ENCODE results near the gene PXT1.

Gene PXT1

GRCh38 chr6:36428911-36429310 lies 13.7 kb downstream of the PXT1 start:
- no peaks in the 10 kb centered on the region for H4K20me1 ChIP-seq (ENCODE audit: insufficient read depth, low read length)
- no peak overlapping the region for H3K4me3 ChIP-seq (ENCODE audit: low read length)
- TF ChIP-seq CTCF (IDR thresholded peaks at IDR 0.05; ENCODE audit: low read depth, low read length), result no peak
- no peak for TF ChIP-seq EZH2phosphoT487 (IDR thresholded peaks at IDR 0.05; ENCODE audit: low read depth)
- peaks cover 23% of the 10 kb centered on the region for H3K4me1 ChIP-seq (ENCODE audit: low read length)
- H3K27me3 ChIP-seq (ENCODE audit: low read depth, low read length), result no peaks in the 10 kb centered on the region
- no peaks in the 10 kb centered on the region for H3K9me3 ChIP-seq (ENCODE audit: insufficient read depth, low read length)
- no peak overlapping the region for H3K27ac ChIP-seq (ENCODE audit: low read length)
- H3K9ac ChIP-seq (ENCODE audit: low read length), result no peak overlapping the region
- no peak overlapping the region for H3K4me2 ChIP-seq (ENCODE audit: low read length)
- no peaks in the 10 kb centered on the region for H3K79me2 ChIP-seq (ENCODE audit: low read length)
- no peak overlapping the region for H2AFZ ChIP-seq (ENCODE audit: low read depth, low read length)
- H3K36me3 ChIP-seq (replicated peaks; ENCODE audit: low read depth, low read length), result no peaks in the 10 kb centered on the region

- Histone ChIP-seq H3K4me3 (ENCODE audit: low read length) (no peak overlapping the region), H3K79me2 (ENCODE audit: low read length) (no peaks in the 10 kb centered on the region), H2AFZ (ENCODE audit: low read depth, low read length) (no peak overlapping the region), H3K4me1 (ENCODE audit: low read length) (peaks cover 18% of the 10 kb centered on the region), H3K4me2 (ENCODE audit: low read length) (no peak overlapping the region), H4K20me1 (ENCODE audit: insufficient read depth, low read length) (no peaks in the 10 kb centered on the region), H3K9me3 (ENCODE audit: insufficient read depth, low read length) (no peaks in the 10 kb centered on the region), H3K27me3 (ENCODE audit: low read depth, low read length) (no peaks in the 10 kb centered on the region), H3K9ac (ENCODE audit: low read length) (no peak overlapping the region), H3K36me3 (replicated peaks; ENCODE audit: low read depth, low read length) (no peaks in the 10 kb centered on the region), H3K27ac (ENCODE audit: low read length) (no peak overlapping the region)
- no peak for TF ChIP-seq CTCF (IDR thresholded peaks at IDR 0.05; ENCODE audit: low read depth, low read length)
- no peak for TF ChIP-seq EZH2phosphoT487 (IDR thresholded peaks at IDR 0.05; ENCODE audit: low read depth)
Observed at GRCh38 chr6:36426622-36427021, 16.0 kb downstream of the PXT1 start.

- Histone ChIP-seq H3K79me2 (ENCODE audit: low read length) (no peaks in the 10 kb centered on the region), H3K36me3 (replicated peaks; ENCODE audit: low read depth, low read length) (no peaks in the 10 kb centered on the region), H3K4me2 (ENCODE audit: low read length) (peak overlapping the region; percentile 98), H3K9ac (ENCODE audit: low read length) (peak overlapping the region; percentile 81), H3K9me3 (ENCODE audit: insufficient read depth, low read length) (no peaks in the 10 kb centered on the region), H4K20me1 (ENCODE audit: insufficient read depth, low read length) (no peaks in the 10 kb centered on the region), H2AFZ (ENCODE audit: low read depth, low read length) (peak overlapping the region; percentile 100), H3K4me1 (ENCODE audit: low read length) (peaks cover 12% of the 10 kb centered on the region), H3K27ac (ENCODE audit: low read length) (peak overlapping the region; percentile 28), H3K27me3 (ENCODE audit: low read depth, low read length) (no peaks in the 10 kb centered on the region), H3K4me3 (ENCODE audit: low read length) (peak overlapping the region; percentile 81)
- TF ChIP-seq CTCF (IDR thresholded peaks at IDR 0.05; ENCODE audit: low read depth, low read length) (peak; percentile 91), EZH2phosphoT487 (IDR thresholded peaks at IDR 0.05; ENCODE audit: low read depth) (no peak)
Observed at GRCh38 chr6:36423101-36423824, 19.4 kb downstream of the PXT1 start.

GRCh38 chr6:36422714-36423100 lies 19.9 kb downstream of the PXT1 start:
- Histone ChIP-seq H3K9ac (ENCODE audit: low read length) (peak overlapping the region; percentile 81), H3K4me2 (ENCODE audit: low read length) (peak overlapping the region; percentile 90), H3K9me3 (ENCODE audit: insufficient read depth, low read length) (no peaks in the 10 kb centered on the region), H2AFZ (ENCODE audit: low read depth, low read length) (peak overlapping the region; percentile 100), H3K4me1 (ENCODE audit: low read length) (peaks cover 12% of the 10 kb centered on the region), H3K27me3 (ENCODE audit: low read depth, low read length) (no peaks in the 10 kb centered on the region), H3K79me2 (ENCODE audit: low read length) (no peaks in the 10 kb centered on the region), H3K4me3 (ENCODE audit: low read length) (peak overlapping the region; percentile 81), H3K36me3 (replicated peaks; ENCODE audit: low read depth, low read length) (no peaks in the 10 kb centered on the region), H4K20me1 (ENCODE audit: insufficient read depth, low read length) (no peaks in the 10 kb centered on the region), H3K27ac (ENCODE audit: low read length) (peak overlapping the region; percentile 28)
- TF ChIP-seq EZH2phosphoT487 (IDR thresholded peaks at IDR 0.05; ENCODE audit: low read depth), result no peak
- no peak for TF ChIP-seq CTCF (IDR thresholded peaks at IDR 0.05; ENCODE audit: low read depth, low read length)
